Fibroblast of pulmonary artery (primary cell): ENCODE results near the gene RBFA.
"Not testable (repeated sequence)": the region's sequence is repeated elsewhere in the genome, so short reads cannot be mapped to it uniquely, and the experiment has no call there.

Experiments
- DNase-seq: peaks from one replicate; pipeline ENCODE4 v3.0.0-alpha.2; 2010; ENCODE audit warnings: low read depth
- H3K4me3 ChIP-seq: replicated peaks from 2 replicates; pipeline ENCODE4 v1.5.1; 2011; ENCODE audit warnings: low read depth, mild to moderate bottlenecking, control low read depth, low read length, moderate library complexity
- CTCF ChIP-seq: IDR thresholded peaks from 2 replicates; pipeline ENCODE4 v1.5.1; 2011; ENCODE audit warnings: mild to moderate bottlenecking, control low read depth, low read length, inconsistent platforms; ENCODE audit errors: missing control alignments

RBFA gene

DNA sequence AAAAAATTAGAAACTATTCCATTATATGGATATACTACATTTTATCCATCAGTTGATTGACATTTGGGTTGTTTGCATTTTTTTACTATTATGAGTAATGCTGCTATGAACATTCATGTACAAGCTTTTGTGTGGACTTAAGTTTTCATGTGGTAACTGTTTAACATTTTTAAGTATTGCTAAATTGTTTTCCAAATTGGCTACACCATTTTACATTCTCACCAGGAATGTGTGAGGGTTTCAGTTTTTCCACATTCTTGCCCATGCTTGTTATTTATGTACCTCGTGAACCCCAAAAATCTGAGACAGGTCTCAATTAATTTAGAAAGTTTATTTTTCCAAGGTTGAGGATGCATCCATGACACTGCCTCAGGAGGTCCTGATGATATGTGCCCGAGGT lies 42.7 kb upstream of the RBFA start:
- no peak overlapping the region for H3K4me3 ChIP-seq
- no peak for TF ChIP-seq CTCF
- DNase-seq, result no peak

GRCh38 chr18:79999701-80000100 lies 34.5 kb upstream of the RBFA start:
- DNase-seq, H3K4me3 ChIP-seq: not testable (repeated sequence)

GRCh38 chr18:80000877-80001276 lies 33.4 kb upstream of the RBFA start:
- no peak for DNase-seq
- no peak for TF ChIP-seq CTCF
- no peak overlapping the region for H3K4me3 ChIP-seq

DNA sequence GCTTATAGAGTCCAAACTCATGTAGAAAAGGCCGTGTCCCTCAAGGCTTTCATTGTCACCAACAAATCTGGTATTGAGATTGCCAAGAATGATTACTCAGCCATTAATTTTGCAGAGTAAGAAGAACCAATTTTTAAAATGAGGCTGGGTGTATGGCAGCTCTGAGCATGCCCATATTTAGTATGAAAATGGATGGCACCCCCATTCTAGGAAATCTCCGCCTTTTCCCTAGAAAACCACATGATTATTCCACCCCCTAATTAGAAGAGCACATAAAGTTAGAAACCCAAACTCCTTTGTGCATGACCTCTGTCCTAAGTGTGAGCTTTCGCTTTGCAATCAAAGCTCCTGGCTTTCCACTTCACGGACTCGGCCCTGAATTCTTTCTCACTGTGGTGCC lies 31.8 kb upstream of the RBFA start:
- no peak for DNase-seq
- no peak overlapping the region for H3K4me3 ChIP-seq
- no peak for TF ChIP-seq CTCF

- H3K4me3 ChIP-seq, result no peak overlapping the region
- no peak for DNase-seq
- no peak for TF ChIP-seq CTCF
Measured at GRCh38 chr18:80004600-80005342, 29.5 kb upstream of the RBFA start.

- DNase-seq, result no peak
- H3K4me3 ChIP-seq, result no peak overlapping the region
- no peak for TF ChIP-seq CTCF
Measured at GRCh38 chr18:80006724-80007123, 27.5 kb upstream of the RBFA start.

GRCh38 chr18:80009661-80010550 lies 24.3 kb upstream of the RBFA start:
- no peak overlapping the region for H3K4me3 ChIP-seq
- peak; percentile 97 for DNase-seq
- TF ChIP-seq CTCF, result no peak
